H7 (cell line): ENCODE results near the gene CHKA. TPM values are rescaled to one million over a fixed set of nuclear protein-coding genes. Genes with fewer than 3 reads are reported as not detected.

Experiments
- DNase-seq: peaks from one replicate; pipeline ENCODE4 v3.0.0; 2012
- H3K27me3 ChIP-seq: 2 replicates; pipeline ENCODE4 v1.6.0; 2011; ENCODE audit warnings: mild to moderate bottlenecking, low read length; ENCODE audit not compliant: control insufficient read depth, insufficient read depth
- H3K36me3 ChIP-seq: replicated peaks from 2 replicates; pipeline ENCODE4 v1.5.1; 2011; ENCODE audit warnings: low read length; ENCODE audit not compliant: control insufficient read depth, insufficient read depth
- H3K4me3 ChIP-seq: 2 replicates; pipeline ENCODE4 v1.5.1; 2011; ENCODE audit warnings: low read depth, mild to moderate bottlenecking, control low read depth, low read length, moderate library complexity; ENCODE audit not compliant: insufficient read depth
- total RNA-seq: library from RNA; depleted of rRNA; stranded (reverse); fragments of >200 nt; shearing (Covaris generic); gene quantifications from 2 replicates; pipeline ENCODE4 v1.2.3, GENCODE V29; 2014

The CHKA gene
- total RNA-seq, 1 experiment from 2014 or later = 28.4 TPM

DNA sequence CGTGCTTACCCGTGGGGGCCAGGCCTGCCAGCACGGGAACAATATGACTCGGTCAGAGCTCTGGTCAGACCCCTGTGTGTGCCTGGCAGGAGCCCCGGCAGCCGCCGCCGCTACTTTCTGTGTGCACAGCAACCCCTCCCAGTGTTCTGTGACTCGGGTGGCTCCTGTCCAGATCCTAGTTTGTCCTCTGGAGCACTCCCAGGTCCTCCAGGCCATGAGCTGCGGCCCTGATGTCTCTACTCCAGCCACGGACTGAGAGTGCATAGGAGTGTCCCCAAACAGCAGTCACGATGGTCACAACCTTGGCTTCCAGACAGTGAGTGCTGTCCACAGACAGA, 87.5 kb downstream of the CHKA start:
- DNase-seq = no peak
- Histone ChIP-seq H3K36me3 (peaks cover 18% of the 10 kb centered on the region), H3K27me3 (no peaks in the 10 kb centered on the region), H3K4me3 (no peak overlapping the region)

- no peak for DNase-seq
- H3K36me3 ChIP-seq = peaks cover 18% of the 10 kb centered on the region
- H3K4me3 ChIP-seq = no peak overlapping the region
- H3K27me3 ChIP-seq = no peaks in the 10 kb centered on the region
Measured at GRCh38 chr11:68032997-68033707, 88.0 kb downstream of the CHKA start.

GRCh38 chr11:68032003-68032402, 89.2 kb downstream of the CHKA start:
- no peaks in the 10 kb centered on the region for H3K27me3 ChIP-seq
- peaks cover 18% of the 10 kb centered on the region for H3K36me3 ChIP-seq
- H3K4me3 ChIP-seq = no peak overlapping the region
- no peak for DNase-seq

- DNase-seq = no peak
- Histone ChIP-seq H3K4me3 (peak overlapping the region; percentile 90), H3K36me3 (peaks cover 19% of the 10 kb centered on the region), H3K27me3 (no peaks in the 10 kb centered on the region)
Measured at GRCh38 chr11:68031144-68031464, 90.1 kb downstream of the CHKA start.

DNA sequence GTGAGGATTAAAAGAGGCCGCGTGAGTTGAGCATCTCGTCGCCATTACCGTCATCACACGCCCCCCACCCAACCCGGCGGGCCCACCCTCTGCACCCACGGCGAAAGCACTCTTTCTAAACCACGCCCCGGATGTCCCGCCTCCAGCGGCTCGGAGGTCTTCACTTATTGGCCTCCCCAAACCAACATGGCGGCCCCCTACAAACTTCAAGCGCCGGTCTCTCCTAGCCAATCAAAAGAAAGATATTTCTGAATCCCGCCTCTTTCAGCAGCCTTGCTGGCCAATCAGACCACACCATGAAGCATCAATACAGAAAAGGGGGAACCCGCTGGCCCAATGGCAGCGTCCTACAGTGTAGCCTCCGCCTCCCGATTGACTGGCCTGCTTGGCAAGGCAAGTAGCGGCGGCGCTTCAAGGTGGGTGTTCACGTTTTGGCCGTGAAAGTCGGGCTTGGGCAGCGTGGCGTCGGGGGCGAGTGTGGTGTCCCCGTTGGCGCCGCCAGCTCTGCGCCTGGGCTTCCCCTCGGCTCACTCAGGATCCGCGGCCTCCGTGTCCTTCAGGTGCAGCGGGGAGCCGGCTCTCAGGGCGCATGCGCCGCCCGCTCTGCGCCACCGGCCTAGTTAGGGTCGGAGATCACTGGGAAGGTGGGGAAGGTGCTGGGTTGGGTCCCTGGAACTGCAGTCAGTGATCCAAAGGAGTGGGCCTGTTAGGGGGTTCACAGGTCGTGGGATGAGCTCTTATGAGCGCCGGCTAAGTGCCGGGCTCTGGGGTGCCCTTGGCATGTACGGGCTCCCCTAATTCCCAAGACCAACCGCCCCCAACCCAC, 90.7 kb downstream of the CHKA start, which contains the start of gene NDUFS8:
Gene NDUFS8, plus strand, starts transcription at position 364 of the 826 bp plus-strand sequence. CDS start 1,471 bp downstream, outside the sequence.
- Histone ChIP-seq H3K4me3 (peak within 1 kb of the TSS; percentile 90), H3K36me3 (peaks cover 20% of the 10 kb centered on the region), H3K27me3 (no peaks in the 10 kb centered on the region)
- DNase-seq = peak; percentile 100

DNA sequence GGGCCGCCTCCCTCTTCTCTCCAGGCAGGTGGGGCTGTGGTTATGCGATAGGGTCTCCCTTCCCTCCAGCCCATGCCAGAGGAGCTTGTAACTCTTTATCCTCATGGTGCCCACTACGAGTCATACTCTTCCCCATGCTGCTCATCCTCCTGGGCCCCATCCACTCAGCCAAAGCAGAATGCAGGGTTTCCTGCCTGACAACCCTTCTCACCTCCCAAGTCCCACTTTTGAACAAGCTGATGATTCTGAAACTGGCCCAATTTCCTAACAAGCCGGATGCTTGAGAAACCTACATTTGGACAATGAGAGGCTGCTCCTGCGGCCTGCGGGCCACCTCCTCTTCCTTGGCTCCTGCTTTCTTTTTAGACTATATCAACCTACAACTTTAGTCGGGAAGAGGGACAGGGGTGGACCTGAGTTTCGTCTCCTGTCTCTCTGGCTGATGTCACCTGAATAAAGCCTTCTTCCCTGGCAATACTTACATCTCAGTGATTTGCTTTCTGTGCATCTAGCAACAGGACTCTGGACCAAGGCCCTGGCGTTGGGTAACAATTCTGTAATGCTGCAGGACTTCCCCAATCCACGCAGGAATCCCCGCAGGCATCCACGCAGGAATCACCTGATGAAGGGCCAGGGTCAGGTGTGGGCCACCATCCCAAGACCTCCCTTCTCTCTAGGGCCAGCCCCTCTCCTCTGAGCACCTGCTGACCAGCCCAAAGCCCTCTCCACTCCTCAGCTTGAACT, 92.2 kb downstream of the CHKA start:
- H3K36me3 ChIP-seq = peaks cover 19% of the 10 kb centered on the region
- no peak for DNase-seq
- H3K4me3 ChIP-seq = no peak overlapping the region
- H3K27me3 ChIP-seq = no peaks in the 10 kb centered on the region

- Histone ChIP-seq H3K27me3 (no peaks in the 10 kb centered on the region), H3K36me3 (peaks cover 10% of the 10 kb centered on the region), H3K4me3 (no peak overlapping the region)
- no peak for DNase-seq
Measured at GRCh38 chr11:68027667-68028066, 93.5 kb downstream of the CHKA start.

GRCh38 chr11:68026391-68027105, 94.6 kb downstream of the CHKA start:
- Histone ChIP-seq H3K36me3 (peaks cover 4% of the 10 kb centered on the region), H3K27me3 (no peaks in the 10 kb centered on the region), H3K4me3 (no peak overlapping the region)
- DNase-seq = no peak

- Histone ChIP-seq H3K27me3 (no peaks in the 10 kb centered on the region), H3K36me3 (peaks cover 4% of the 10 kb centered on the region), H3K4me3 (no peak overlapping the region)
- no peak for DNase-seq
Measured at GRCh38 chr11:68025047-68025446, 96.1 kb downstream of the CHKA start.

- no peak for DNase-seq
- no peak overlapping the region for H3K4me3 ChIP-seq
- no peaks in the 10 kb centered on the region for H3K27me3 ChIP-seq
- H3K36me3 ChIP-seq = peaks cover 4% of the 10 kb centered on the region
Measured at GRCh38 chr11:68024508-68024907, 96.7 kb downstream of the CHKA start.

GRCh38 chr11:68022531-68022930, 98.7 kb downstream of the CHKA start:
- H3K4me3 ChIP-seq = no peak overlapping the region
- DNase-seq = no peak

DNA sequence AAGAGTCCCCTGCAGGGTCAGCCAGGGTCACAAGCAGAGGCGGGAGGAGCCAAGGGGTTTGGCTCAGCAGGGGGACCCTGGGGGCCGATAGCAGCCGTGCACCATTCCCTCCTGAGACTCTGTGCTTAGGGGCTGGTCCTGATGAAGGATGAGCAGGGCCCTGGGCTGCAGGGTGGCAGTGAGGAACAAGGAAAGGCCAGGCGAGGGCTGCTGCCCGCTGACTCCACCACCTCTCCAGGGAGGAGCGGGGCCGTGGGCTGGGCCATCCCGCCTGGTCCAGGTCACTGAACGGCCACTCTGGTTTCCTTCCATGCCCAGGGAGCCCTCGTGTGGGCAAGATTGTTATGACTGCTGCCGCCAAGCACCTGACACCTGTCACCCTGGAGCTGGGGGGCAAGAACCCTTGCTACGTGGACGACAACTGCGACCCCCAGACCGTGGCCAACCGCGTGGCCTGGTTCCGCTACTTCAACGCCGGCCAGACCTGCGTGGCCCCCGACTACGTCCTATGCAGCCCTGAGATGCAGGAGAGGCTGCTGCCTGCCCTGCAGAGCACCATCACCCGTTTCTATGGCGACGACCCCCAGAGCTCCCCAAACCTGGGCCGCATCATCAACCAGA, 99.9 kb downstream of the CHKA start:
- H3K36me3 ChIP-seq = peaks cover 4% of the 10 kb centered on the region
- H3K4me3 ChIP-seq = no peak overlapping the region
- H3K27me3 ChIP-seq = no peaks in the 10 kb centered on the region
- peak; percentile 90 for DNase-seq

More at GRCh38 chr11:68022531-68022930, 98.7 kb downstream of the CHKA start:
- peaks cover 4% of the 10 kb centered on the region for H3K36me3 ChIP-seq
- no peaks in the 10 kb centered on the region for H3K27me3 ChIP-seq

GRCh38 chr11:68020575-68020974, 100.6 kb downstream of the CHKA start:
- peaks cover 2% of the 10 kb centered on the region for H3K36me3 ChIP-seq
- H3K27me3 ChIP-seq = no peaks in the 10 kb centered on the region
- H3K4me3 ChIP-seq = no peak overlapping the region
- peak; percentile 93 for DNase-seq

- DNase-seq = no peak
- H3K27me3 ChIP-seq = no peaks in the 10 kb centered on the region
- no peaks in the 10 kb centered on the region for H3K36me3 ChIP-seq
- no peak overlapping the region for H3K4me3 ChIP-seq
Measured at GRCh38 chr11:68019486-68019885, 101.7 kb downstream of the CHKA start.
